Stimulated activated CD4-positive, alpha-beta T cell treated with anti-CD3 and anti-CD28 coated beads, Interleukin-12 subunit alpha, Interleukin-12 subunit beta, amount 100 ng/mL, for 48 hours (primary cell): ENCODE data around the gene COL5A1.
"Not testable (repeated sequence)": the region's sequence is repeated elsewhere in the genome, so short reads cannot be mapped to it uniquely, and the experiment has no call there.

Experiments used
- DNase-seq, 3 donors: peaks; one replicate each; pipeline ENCODE4 v3.0.0-alpha.2; 2020; ENCODE audit warnings: low read depth in 2 of 3, low spot score in 1 of 3

The COL5A1 gene

DNA sequence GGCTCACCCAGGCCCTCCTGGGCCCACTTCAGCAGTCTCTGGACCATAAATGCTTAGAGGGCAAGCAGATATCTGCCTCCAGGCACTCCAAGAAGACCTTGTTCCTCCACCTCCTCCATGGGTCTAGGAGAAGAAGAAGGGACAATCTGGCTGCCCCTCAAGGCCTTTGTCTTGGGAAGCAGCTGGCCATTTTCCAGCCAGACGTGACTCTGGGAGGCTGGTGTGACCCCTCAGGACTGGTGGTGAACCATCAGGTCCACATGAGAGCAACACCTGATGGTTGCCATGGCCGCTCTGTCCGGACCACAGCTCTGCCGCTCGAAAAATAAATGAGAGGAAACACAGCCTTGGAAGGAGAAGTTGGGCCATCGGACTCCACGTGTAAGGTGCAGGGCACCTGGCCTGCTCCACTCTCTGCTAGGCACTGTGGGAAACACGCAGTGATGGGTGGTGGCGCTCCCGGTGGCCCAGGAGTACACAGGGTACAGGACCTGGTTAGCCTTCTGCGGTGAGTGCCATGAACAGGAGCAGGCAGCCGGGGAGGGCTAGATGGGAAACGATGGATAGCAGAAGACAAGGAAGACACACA is 3.0 kb upstream of the COL5A1 start:
- no peak for DNase-seq

DNA sequence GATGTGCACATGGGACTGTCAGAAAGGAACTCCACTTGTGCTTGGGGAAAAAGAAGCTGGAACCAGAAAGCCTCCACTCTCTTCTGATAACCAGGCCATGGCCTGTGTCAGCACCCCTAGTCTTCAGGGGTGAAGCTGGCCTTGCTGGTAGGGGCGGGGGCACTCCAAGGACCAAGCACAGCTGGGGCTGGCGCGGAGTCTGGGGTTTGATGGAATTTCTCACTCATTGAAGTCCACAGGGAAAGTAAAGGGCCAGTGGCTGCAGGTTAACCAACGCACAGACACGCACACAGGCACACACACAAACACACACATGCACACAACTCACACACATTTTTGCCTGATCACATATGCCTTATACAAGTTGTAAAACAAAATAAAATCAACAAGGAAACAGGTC is 1.6 kb upstream of the COL5A1 start:
- DNase-seq, result no peak

DNA sequence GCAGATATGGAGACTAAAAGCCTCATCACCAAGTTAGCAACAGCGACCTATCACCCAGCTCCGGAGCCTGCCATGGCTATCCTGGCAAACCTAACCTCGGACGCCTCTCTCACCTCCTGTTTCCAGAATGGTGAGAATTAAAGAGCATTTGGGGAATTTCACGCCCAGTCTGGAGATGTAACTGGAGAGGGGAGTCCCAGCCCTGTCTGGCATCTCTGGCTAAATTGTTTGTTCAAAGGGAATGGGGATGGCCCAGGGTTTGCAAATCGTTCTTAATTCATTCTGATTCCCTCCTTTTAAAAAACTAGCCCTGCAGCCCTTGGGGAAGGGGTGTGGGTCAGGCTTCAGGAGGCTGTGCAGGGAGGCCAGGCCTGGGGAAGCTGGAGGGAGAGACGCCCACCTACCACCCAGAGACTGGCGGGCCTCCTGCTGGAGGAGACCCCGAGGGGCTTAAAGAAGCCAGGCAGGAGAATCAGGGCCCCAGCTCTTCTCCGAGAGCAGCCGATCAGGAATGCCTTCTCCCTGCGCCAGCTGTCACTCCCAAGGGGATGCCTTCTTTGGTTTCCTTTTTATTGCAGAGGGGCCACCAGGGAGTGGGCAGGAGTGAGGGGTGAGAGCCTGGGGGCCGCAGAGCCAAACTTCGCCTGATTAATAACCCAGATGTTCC is 964 bp upstream of the COL5A1 start:
- DNase-seq, result no peak

DNA sequence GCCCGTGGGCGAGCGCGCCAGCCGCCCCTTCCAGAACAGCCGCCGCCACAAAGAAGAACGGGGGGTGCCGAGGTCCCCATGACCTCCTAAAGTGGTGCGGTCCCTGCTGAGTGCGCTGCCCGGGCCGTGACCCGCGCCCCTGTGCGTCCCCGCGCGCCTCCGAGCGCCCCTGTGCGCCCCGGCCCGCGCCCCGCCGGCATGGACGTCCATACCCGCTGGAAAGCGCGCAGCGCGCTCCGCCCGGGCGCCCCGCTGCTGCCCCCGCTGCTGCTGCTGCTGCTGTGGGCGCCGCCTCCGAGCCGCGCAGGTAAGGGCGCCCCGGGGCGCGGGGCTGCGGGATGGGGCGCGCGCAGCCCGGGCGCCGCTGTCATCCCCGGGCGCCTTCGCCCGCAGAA is 384 bp downstream of the COL5A1 start:
- no peak for DNase-seq

DNA sequence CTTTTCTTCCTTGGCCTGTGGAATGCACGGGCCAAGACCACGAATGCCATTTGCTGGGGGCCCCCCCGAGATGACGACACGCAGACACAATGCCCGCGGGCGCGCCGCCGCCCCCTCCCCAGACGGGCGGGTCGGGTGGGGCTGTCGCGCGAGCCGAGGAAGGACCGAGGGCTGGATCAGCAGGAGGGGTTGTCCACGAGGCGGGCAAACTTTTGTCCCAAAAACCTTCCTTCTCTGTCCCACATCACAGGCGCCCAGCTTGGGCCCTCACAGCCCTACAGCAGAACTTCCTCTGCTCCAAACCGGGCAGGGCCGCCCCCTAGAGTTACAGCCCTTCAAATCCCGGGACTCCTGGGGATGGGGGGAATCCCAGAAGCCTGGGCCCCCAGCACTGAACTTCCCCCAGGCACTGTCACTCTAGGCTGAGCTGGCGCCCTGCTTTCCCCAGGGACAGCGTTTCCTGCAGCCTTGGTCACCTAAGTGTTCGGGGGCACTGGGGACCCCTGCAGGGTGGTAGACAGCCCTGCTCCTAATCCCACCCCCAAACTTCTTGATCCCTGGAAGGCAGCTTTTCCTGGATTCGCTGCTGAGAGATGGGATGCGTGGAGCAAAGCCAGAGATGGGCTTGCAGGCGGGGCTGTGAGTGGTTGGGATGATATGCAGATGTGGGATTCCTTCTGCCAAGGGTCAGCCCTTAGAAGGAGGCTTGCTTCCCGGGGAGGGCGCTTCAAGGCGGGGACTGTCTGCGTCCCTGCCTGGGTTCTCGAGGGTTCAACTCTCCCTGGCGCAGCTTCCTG is 980 bp downstream of the COL5A1 start:
- DNase-seq, result no peak

DNA sequence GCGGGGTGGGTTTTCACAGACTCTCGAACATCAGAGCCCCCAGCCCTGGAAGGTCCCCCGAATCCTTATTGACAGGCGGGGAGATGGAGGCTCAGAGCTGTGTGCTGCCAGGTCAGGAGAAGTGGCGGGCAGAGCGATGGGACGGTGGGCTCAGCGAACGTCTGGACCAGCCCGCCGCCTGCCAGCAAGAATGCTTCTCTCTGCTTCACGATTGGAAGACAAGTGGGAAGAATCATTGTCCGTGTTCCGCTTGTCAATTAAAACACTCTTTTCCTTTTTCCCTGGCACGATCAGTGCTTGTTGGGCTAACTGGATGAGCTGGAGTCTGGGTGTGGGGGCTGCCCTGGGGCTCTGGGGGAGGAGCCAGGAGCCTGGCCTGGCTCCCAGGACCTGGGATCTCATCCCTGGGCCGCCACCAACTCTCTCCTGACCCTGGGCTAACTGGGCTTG is 1.6 kb downstream of the COL5A1 start:
- no peak for DNase-seq

DNA sequence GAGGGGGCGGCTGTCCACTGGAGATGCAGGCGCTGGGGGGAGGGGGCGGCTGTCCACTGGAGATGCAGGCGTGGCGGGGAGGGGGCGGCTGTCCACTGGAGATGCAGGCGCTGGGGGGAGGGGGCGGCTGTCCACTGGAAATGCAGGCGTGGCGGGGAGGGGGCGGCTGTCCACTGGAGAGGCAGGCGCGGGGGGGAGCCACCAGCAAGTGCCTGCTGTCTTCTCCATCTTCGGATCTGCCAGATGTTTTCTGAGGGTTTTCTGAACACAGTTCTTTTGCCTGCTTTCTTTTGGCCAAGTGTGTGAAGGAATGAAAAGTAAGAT is 2.8 kb downstream of the COL5A1 start:
- DNase-seq, result not testable (repeated sequence)

DNA sequence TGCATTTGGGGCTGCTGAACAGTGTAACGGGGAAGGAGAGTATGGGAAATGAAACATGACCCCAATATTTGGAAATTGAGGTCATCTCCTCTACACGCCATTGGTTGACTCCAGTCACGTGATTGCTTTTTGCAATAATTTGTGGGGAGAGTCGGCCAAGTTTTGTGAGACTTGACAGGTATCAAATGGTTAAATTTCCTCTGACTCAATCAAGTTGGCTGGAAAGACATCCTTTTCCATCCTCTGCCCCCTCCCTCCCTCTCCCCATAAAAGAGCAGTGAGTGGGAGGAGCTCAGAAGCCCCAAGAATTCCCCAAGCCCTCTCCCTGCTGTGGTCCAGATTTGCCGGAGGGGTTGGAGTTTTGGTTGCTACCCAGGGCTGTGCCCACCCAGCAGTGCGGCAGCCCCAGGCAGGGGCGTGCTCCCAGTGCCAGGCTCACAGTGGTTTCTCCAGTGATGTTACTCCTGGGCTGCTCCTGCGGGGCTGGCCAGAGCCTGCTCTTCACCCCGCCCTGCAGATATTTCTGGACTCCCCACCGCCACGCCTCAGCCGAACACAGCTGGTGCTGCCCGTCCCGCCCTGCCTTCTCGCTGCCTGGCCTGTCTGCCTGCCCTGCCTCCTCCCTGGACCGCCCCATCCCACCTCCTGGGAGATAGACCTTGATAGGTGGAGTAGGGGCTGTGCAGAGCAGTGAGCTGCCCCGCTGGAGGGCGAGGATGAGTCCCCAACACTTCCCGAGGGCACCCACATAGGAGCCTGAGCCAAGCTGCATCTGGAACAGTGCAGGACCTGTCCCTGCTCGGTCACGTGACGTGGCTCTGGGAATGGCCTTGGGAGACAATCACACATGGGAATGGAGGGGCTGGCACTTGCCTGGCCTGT is 3.4 kb downstream of the COL5A1 start:
- DNase-seq, result no peak

DNA sequence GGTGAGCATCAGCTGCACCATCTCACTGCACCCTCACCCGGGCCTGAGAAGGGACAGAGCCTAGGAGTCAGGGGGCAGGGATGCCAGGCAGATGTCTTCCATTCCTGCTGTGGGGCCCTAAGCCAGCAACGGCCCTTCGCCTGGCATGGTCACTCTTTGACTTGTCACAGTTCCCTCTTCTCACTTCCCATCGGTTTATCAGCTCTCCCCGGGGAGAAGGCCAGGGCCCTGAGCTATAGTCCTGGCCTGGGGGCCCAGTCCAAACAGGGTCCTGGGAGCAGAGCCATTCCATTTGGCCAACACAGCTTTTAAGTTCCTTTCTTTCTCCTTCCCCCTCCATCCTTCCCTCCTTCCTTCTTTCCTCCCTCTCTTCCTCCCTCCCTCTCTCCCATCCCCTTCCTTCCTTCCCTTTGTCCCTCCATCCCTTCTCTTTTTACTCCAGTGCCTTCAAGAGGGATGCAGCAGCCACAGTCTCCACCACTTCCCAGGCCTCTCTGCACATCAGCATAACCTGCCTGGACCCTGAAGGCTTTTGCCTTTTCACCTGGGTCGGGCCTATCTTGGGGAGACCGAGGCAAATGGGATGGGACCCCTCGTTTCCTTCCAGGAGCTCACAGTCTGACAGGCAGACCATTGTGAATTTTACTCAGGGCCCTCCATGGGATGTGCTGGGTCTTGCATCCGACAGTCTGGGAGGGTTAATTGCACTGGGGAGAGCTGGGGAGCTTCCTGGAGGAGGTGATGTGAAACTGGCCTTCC is 4.2 kb downstream of the COL5A1 start:
- no peak for DNase-seq

DNA sequence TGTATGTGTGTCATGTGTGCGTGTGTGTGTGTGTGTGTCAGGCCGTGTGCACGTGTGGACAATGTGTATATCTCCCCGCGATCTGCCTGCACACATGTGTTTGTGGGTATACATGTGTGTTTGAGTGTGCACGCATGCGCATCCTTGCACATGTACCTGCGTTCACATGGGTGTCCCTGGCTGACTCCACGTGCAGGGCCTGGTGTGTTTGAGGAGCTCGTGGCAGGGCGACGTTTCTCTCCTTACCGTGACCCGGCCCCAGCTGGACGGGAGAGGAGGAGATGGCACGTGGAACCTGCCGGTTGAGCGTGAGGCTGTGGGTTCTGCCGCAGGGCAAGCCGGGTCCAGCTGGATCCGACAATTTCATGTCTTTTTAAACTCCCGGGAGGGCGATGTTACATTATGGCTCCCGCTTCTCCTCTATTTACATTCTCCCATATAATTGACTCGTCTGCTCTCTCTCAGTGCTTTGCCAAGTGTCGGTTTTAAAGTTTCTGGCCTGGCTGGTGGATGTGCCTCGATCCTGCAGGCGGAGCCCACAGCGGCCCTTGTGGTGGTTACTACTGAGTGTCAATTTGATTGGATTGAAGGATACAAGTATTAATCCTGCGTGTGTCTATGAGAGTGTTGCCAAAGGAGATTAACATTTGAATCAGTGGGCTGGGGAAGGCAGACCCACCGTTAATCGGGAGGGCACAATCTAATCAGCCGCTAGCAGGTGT is 5.9 kb downstream of the COL5A1 start:
- no peak for DNase-seq

DNA sequence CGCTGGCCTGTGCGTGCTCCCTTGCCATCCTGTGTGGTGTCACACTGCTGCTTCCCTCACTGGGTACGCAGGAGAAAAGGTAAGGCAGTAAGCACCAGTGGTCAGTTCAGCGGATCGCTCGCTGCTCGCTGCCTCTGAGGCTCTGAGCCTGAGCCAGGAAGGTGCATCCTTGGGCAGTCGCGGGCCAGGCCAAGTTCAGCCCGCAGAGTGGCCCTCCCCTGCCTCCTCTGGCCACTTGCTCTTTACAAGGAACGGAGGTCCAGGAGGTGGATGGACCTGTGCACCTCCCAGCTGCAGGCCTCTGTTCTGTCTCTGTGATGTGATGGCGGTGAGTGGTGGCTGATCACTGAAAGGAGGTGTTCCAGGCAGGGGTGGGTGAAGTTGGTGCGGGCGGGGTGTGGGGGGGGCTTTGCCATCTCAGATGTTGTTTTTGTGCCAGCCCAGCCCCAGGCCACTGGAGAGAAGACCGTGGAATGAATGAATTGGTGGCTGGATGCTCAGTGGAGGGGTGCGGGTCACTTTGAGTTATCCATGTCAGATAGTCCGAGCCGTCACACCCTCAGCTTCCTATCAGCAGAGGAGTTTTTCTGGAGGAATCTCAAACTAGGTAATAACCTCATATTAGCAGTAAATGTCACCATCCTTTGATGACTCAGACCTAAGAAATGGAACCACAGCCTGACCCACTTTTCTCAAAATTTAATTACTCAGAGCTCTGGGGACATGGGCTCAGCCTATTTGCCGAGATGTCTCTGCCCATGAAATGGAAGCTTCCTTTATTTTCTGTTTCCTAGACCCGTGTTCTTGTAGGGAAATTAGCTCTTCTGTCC is 7.3 kb downstream of the COL5A1 start:
- no peak for DNase-seq

DNA sequence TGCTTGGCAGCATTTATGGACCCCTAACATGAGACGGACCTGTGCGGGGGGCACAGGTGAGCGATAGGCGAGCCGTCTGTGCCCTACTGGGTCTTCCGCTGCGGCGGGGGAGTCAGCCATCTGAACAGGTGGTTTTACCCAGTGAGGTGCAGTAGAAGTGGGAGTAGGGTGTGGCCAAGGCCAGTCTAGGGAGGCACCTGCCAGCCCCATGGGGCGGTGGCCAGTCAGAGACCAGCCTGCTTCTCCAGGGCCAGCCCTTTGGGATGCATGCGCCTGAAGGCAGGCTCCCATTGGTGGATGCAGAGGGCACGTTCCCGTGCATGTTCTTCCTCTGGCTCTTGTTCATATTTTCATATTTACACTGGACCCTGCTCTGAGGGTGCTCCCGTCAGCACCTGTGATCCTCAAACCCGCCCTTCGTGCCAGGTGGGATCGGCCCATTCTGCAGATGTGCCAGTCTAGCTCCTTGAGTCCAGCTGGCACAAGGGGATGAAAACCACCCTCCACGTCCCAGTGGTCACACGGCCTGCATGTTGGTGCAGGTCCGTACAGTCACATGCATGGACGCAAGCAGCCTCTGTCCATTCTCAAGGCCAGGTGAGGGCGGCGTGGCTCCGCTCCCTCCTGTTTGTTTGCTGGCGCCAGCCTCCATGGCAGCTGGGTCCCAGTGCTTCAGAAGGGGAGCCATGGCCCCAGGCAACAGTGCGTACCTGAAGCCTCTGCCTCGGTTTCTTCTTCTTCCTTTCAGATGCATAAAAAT is 9.0 kb downstream of the COL5A1 start:
- no peak for DNase-seq

DNA sequence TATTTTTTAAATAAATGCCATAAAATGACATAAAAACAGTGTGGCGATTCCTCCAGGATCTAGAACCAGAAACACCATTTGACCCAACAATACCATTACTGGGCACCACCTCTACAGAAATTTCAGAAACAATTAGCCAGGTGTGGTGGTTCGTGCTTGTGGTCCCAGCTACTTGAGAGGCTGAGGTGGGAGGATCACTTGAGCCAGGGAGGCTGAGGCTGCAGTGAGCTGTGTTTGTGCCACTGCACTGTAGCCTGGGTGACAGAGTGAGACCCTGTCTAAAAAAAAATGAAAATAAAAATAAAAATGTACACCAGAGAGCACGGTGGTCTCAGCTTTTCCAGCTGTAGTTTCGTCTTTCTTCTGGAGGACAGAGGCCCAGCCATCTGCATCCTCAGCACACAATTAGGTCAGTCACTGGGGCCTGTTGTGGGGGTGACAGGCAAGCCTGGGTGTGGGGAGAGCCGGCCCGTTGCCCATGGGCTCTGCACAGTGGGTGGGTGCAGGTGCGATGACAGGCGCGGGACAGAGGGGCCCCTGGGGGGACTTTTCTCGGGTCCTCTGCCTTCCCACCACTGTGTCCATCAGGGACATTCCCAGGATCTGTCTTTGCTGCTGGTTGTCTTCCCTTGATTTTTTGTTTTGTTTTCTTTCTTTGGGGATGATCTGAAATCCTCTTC is 9.8 kb downstream of the COL5A1 start:
- DNase-seq, result no peak

DNA sequence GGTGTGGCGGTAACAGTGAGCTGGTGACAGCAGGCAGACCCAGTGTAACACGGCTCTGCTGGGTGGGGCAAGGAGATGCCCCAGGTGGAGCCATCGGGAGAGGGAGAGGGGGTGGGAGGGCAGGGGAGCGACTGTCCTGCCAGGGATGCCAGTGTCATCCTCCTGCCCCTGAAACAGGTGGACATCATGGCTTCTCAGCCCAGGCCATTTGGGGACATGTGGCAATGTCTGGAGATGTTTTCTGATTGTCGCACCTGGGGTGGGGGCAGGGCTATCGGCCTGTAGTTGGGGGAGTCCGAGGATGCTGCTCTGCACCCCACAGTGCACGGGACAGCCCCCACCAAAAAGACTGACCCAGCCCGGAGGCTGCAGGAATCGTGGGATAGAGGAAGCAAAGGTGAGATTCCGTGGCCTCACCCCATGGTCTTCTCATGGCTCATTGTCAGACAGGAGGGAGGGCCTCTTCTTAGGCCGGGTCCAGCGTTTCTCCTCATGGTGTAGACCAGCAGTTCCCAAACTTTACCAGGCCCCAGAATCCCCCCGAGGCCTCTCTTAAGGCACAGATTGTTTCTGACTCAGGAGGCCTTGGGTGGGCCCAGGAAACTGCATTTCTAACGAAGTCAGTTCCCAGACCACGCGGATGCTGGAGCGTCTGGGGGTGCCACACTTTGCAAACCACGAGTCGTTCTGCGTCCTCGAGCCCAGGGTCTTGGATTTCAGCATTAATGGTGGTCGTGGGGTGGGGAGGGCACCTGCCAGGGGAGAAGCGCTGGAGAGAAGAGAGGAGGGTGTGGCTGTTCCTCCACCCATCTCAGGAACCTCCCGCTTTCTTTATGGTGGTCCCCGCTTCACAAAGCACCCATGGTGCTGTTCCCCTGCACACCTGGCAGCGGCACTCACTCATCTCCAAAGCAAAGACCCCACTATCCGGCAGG is 11.0 kb downstream of the COL5A1 start:
- DNase-seq, result no peak

DNA sequence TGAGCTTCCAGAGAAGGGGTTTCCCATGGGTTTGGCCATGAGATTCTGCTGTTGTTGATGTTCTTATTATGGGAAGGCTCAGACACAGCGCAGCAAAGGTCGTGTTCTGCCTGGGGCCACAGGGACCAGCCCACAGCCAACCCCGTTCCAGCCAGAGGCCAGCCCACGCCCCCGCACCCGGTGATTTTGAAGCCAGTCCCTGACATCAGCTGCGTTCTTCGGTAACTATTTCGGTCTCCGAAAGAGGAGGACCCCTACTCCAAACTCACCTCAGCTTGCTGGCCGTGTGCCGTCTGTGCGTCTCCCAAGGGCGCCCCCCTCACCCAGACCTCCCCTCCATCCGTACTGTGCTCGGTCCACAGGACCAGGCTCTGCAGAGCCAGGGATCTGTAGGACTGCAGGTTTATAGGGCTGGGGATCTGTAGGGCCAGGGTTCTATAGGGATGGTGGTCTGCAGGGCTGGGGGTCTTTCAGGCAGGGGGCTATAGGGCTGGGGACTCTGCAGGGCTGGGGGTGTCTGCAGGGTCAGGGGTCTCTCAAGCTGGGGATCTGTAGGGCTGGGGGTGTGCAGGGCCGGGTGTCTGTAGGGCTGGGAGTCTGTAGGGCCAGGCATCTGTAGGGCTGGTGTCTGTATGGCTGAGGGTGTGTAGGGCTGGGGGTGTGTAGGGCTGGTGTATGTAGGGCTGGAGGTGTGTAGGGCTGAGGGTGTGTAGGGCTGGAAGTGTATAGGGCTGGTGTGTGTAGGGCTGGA is 11.8 kb downstream of the COL5A1 start:
- DNase-seq, result no peak

DNA sequence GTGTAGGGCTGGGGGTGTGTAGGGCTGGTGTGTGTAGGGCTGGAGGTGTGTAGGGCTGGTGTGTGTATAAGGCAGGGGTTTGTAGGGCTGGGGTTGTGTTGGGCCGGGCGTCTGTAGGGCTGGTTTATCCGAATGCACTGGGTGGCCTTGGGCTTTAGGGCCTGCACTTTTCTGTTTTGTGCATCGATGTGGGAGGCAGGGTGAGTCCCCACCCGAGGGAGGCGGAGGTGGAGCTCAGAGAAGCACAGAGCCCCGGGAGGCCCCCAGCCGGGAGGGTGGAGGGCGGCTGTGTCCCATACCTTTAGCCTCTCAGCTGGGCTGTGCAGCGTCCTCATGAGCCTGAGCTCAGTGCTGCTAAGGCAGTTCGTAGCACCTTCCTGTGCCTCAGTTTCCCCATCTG is 13.5 kb downstream of the COL5A1 start:
- DNase-seq, result no peak
